Astrocyte (in vitro differentiated cells and primary cell): Measurements from ENCODE around the gene TEX26. TPM values are rescaled to one million over a fixed set of nuclear protein-coding genes. Genes with fewer than 3 reads are reported as not detected.

Source experiments
- DNase-seq: peaks from one replicate; pipeline ENCODE4 v3.0.0-alpha.2; 2010; ENCODE audit warnings: low read depth
- FAIRE-seq: peaks from 2 replicates; lab custom pipeline; 2011; peaks lifted over from hg19 to GRCh38; lab: Jason Lieb, UNC
- H2AFZ ChIP-seq: 2 replicates; pipeline ENCODE4 v1.6.0; 2012; ENCODE audit warnings: low read depth, low read length, inconsistent platforms
- H3K27ac ChIP-seq: 2 replicates; pipeline ENCODE4 v1.5.1; 2011; ENCODE audit warnings: low read depth, low read length, inconsistent platforms
- H3K27me3 ChIP-seq: 2 replicates; pipeline ENCODE4 v1.6.0; 2011; ENCODE audit warnings: low read length, inconsistent platforms; ENCODE audit not compliant: insufficient read depth
- H3K36me3 ChIP-seq: 2 replicates; pipeline ENCODE4 v1.5.1; 2011; ENCODE audit warnings: low read length, inconsistent platforms; ENCODE audit not compliant: insufficient read depth
- H3K4me1 ChIP-seq: 2 replicates; pipeline ENCODE4 v1.5.1; 2011; ENCODE audit warnings: low read length, inconsistent platforms; ENCODE audit not compliant: insufficient read depth
- H3K4me2 ChIP-seq: 2 replicates; pipeline ENCODE4 v1.6.0; 2012; ENCODE audit warnings: low read length, inconsistent platforms
- H3K4me3 ChIP-seq: 2 replicates; pipeline ENCODE4 v1.5.1; 2011; ENCODE audit warnings: low read depth, mild to moderate bottlenecking, low read length, inconsistent platforms; ENCODE audit not compliant: insufficient read depth
- H3K79me2 ChIP-seq: 2 replicates; pipeline ENCODE4 v1.6.0; 2012; ENCODE audit warnings: mild to moderate bottlenecking, low read length, inconsistent platforms; ENCODE audit not compliant: insufficient read depth
- H3K9ac ChIP-seq: 2 replicates; pipeline ENCODE4 v1.6.0; 2012; ENCODE audit warnings: mild to moderate bottlenecking, low read length, inconsistent platforms
- H3K9me3 ChIP-seq: 2 replicates; pipeline ENCODE4 v1.5.1; 2012; ENCODE audit warnings: low read depth, mild to moderate bottlenecking, low read length, inconsistent platforms; ENCODE audit not compliant: insufficient read depth
- H4K20me1 ChIP-seq: 2 replicates; pipeline ENCODE4 v1.6.0; 2012; ENCODE audit warnings: low read length, inconsistent platforms; ENCODE audit not compliant: insufficient read depth
- H3K27ac Mint-ChIP-seq: one replicate; pipeline ENCODE4 v1.8.0; 2021; ENCODE audit warnings: mild to moderate bottlenecking, mixed read lengths; ENCODE audit not compliant: unreplicated experiment
- H3K27me3 Mint-ChIP-seq: one replicate; pipeline ENCODE4 v1.8.0; 2021; ENCODE audit warnings: low read depth, mixed read lengths; ENCODE audit not compliant: unreplicated experiment
- H3K36me3 Mint-ChIP-seq: one replicate; pipeline ENCODE4 v1.8.0; 2021; ENCODE audit warnings: low read depth, mixed read lengths; ENCODE audit not compliant: unreplicated experiment
- H3K4me1 Mint-ChIP-seq: one replicate; pipeline ENCODE4 v1.8.0; 2021; ENCODE audit warnings: low read depth, mixed read lengths; ENCODE audit not compliant: unreplicated experiment
- H3K4me3 Mint-ChIP-seq: one replicate; pipeline ENCODE4 v1.8.0; 2021; ENCODE audit warnings: mild to moderate bottlenecking, moderate library complexity, mixed read lengths; ENCODE audit not compliant: unreplicated experiment
- H3K9me3 Mint-ChIP-seq: one replicate; pipeline ENCODE4 v1.8.0; 2021; ENCODE audit warnings: mild to moderate bottlenecking, mixed read lengths; ENCODE audit not compliant: unreplicated experiment
- CTCF ChIP-seq: IDR thresholded peaks from 2 replicates; pipeline ENCODE4 v1.5.1; 2011; ENCODE audit warnings: low read depth, mild to moderate bottlenecking, inconsistent platforms, low read length, moderate library complexity; ENCODE audit not compliant: insufficient read depth
- EZH2 ChIP-seq: IDR thresholded peaks from 2 replicates; pipeline ENCODE4 v1.6.1; 2012; ENCODE audit warnings: mild to moderate bottlenecking, low read length, inconsistent platforms; ENCODE audit not compliant: insufficient read depth
- total RNA-seq: library from RNA; stranded (reverse); gene quantifications from 2 replicates; pipeline ENCODE4 v1.2.1, GENCODE V29; 2021

Gene TEX26
- total RNA-seq, 1 donor from 2014 or later: not detected

- no peak overlapping the region for H3K27ac Mint-ChIP-seq
- H2AFZ ChIP-seq: no peak overlapping the region
These were observed 31.3 kb downstream of the TEX26 start for GRCh38 chr13:30963791-30964190.

GRCh38 chr13:30965380-30965779 is 32.9 kb downstream of the TEX26 start:
- Mint-ChIP-seq H3K36me3 (no peaks in the 10 kb centered on the region), H3K4me3 (no peak overlapping the region), H3K27me3 (peaks cover 8% of the 10 kb centered on the region), H3K4me1 (peaks cover 14% of the 10 kb centered on the region), H3K27ac (no peak overlapping the region), H3K9me3 (peaks cover 2% of the 10 kb centered on the region)
- Histone ChIP-seq H3K9me3 (no peaks in the 10 kb centered on the region), H3K9ac (no peak overlapping the region), H3K27me3 (no peaks in the 10 kb centered on the region), H3K79me2 (no peaks in the 10 kb centered on the region), H3K4me2 (no peak overlapping the region), H3K4me1 (no peaks in the 10 kb centered on the region), H2AFZ (no peak overlapping the region), H3K27ac (no peak overlapping the region), H3K36me3 (no peaks in the 10 kb centered on the region), H3K4me3 (no peak overlapping the region), H4K20me1 (no peaks in the 10 kb centered on the region)
- DNase-seq: no peak
- TF ChIP-seq CTCF: no peak
- TF ChIP-seq EZH2: no peak
- FAIRE-seq: no peak

More at GRCh38 chr13:30963791-30964190, 31.3 kb downstream of the TEX26 start:
- H3K4me1 ChIP-seq: no peaks in the 10 kb centered on the region
- Mint-ChIP-seq H3K9me3 (peaks cover 2% of the 10 kb centered on the region), H3K4me1 (peaks cover 8% of the 10 kb centered on the region), H3K4me3 (no peak overlapping the region), H3K36me3 (no peaks in the 10 kb centered on the region), H3K27me3 (peaks cover 8% of the 10 kb centered on the region)
- H3K4me2 ChIP-seq: no peak overlapping the region
- H3K27me3 ChIP-seq: no peaks in the 10 kb centered on the region
- H4K20me1 ChIP-seq: no peaks in the 10 kb centered on the region
- FAIRE-seq (no peak), DNase-seq (no peak)
- no peak overlapping the region for H3K27ac ChIP-seq
- no peaks in the 10 kb centered on the region for H3K9me3 ChIP-seq
- no peaks in the 10 kb centered on the region for H3K79me2 ChIP-seq
- TF ChIP-seq CTCF (no peak), EZH2 (no peak)
- no peak overlapping the region for H3K9ac ChIP-seq
- no peak overlapping the region for H3K4me3 ChIP-seq
- H3K36me3 ChIP-seq: no peaks in the 10 kb centered on the region

- peaks cover 2% of the 10 kb centered on the region for H3K9me3 Mint-ChIP-seq
These were observed 33.6 kb downstream of the TEX26 start for GRCh38 chr13:30966101-30966500.

More at GRCh38 chr13:30966101-30966500, 33.6 kb downstream of the TEX26 start:
- Mint-ChIP-seq H3K27ac (no peak overlapping the region), H3K4me1 (peaks cover 16% of the 10 kb centered on the region), H3K36me3 (no peaks in the 10 kb centered on the region), H3K4me3 (no peak overlapping the region), H3K27me3 (peaks cover 8% of the 10 kb centered on the region)
- DNase-seq (no peak), FAIRE-seq (no peak)
- Histone ChIP-seq H3K4me3 (no peak overlapping the region), H2AFZ (no peak overlapping the region), H3K36me3 (no peaks in the 10 kb centered on the region), H3K9me3 (no peaks in the 10 kb centered on the region), H3K27ac (no peak overlapping the region), H3K4me2 (no peak overlapping the region), H3K79me2 (no peaks in the 10 kb centered on the region), H3K4me1 (no peaks in the 10 kb centered on the region), H4K20me1 (no peaks in the 10 kb centered on the region), H3K9ac (no peak overlapping the region), H3K27me3 (no peaks in the 10 kb centered on the region)
- TF ChIP-seq CTCF (no peak), EZH2 (no peak)
